22Rv1 (cell line): ENCODE measurements around the gene SPAG6.

Experiments
- CTCF ChIP-seq: fragments of 450-650 bp; IDR thresholded peaks from 2 replicates; pipeline ENCODE4 v1.5.1; 2017; ENCODE audit warnings: mild to moderate bottlenecking
- ZFX ChIP-seq: fragments of 450-650 bp; IDR thresholded peaks from 2 replicates; pipeline ENCODE4 v1.6.1; 2017; ENCODE audit warnings: antibody characterized with exemption, borderline replicate concordance

GRCh38 chr10:22317771-22318565 is 27.3 kb upstream of the SPAG6 start:
- TF ChIP-seq CTCF = no peak
- TF ChIP-seq ZFX = no peak
